CD4-positive, alpha-beta T cell treated with Interleukin-17A for 4 hours (primary cell): Measurements from ENCODE around the gene AP1S3.

Experiments
- DNase-seq: peaks from one replicate; pipeline ENCODE4 v3.0.0-alpha.2; 2020; ENCODE audit warnings: mixed read lengths

AP1S3 gene

DNA sequence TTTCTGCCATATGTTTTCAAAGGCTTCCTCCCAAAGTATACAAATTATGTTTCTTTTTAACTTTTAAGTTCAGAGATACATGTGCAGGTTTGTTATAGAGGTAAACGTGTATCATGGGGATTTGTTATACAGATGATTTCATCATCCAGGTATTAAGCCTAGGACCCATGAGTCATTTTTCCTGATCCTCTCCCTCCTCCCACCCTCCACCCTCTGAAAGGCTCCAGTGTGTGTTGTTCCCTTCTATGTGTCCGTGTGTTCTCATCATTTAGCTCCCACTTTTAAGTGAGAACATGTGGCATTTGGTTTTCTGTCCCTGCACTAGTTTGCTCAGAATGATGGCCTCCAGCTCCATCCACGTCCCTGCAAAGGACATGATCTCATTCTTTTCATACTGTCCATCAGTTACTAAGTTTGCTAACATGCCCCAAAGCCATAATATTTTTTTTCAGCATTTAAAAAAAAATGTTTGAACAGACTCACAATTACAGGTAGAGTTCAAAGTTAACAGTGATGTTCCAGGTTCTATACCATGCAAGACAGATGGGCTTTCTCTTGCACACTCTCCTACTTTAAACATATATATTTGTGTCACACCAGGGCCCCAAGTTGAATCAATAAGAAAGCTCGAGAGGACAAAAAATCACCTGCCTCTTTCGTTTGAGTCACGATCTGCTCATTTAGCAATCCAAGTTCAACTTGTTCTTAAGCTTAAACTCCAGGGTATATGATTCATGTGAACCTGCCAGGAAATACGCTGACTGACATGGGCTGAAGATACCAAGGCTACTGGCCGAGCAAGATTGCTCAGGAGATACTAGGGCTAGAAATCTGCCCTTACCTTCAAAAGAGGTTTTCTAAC, 77.6 kb downstream of the AP1S3 start:
- no peak for DNase-seq

DNA sequence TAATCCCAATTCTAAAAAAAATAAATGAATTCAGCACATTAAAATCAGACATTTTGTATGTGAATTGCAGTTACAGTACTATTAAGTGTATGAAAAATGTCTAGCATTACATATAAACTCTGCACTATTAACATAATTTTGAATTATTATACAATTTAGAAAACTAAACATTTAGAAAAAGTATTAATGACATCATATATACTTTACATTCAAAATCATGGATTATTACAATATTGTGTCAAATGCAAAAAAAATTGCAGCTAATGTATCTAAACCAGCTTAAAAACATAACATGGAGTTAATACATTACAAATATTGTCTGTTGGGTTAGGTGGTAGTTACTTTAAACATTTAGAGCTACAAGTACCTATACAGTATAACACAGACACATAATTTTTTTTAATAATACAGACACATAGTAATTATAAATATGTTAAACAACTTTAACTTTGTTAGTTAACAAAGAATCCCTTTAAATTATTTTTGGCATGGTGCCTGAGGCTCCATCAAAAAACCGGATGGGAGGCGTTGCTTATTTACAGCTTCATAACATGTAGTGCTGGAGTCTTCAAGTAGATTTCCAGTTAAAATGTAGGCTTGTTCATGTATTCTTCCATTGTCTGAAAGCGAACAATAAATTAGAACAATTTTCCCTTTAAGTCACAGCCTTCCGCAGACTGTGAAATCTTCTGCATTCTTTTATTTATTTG, 79.1 kb downstream of the AP1S3 start:
- DNase-seq = no peak

DNA sequence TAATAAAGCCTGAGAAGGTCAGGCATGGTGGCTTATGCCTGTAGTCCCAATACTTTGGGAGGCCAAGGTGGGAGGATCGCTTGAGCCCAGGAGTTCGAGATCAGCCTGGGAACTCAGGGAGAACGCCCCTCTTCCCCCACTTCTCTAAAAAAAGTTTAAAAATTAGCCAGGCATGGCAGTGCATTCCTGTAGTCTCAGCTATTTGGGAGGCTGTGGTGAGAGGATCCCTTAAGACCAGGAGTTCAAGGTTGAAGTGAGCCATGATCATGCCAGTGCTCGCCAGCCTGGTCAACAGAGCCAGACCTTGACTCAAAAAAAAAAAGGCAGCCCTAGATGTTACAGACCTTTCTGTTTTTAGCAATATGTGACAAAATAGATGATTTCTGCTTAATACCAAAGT, 83.4 kb downstream of the AP1S3 start:
- no peak for DNase-seq

- no peak for DNase-seq
These were observed 86.4 kb downstream of the AP1S3 start for GRCh38 chr2:223751012-223751411.

DNA sequence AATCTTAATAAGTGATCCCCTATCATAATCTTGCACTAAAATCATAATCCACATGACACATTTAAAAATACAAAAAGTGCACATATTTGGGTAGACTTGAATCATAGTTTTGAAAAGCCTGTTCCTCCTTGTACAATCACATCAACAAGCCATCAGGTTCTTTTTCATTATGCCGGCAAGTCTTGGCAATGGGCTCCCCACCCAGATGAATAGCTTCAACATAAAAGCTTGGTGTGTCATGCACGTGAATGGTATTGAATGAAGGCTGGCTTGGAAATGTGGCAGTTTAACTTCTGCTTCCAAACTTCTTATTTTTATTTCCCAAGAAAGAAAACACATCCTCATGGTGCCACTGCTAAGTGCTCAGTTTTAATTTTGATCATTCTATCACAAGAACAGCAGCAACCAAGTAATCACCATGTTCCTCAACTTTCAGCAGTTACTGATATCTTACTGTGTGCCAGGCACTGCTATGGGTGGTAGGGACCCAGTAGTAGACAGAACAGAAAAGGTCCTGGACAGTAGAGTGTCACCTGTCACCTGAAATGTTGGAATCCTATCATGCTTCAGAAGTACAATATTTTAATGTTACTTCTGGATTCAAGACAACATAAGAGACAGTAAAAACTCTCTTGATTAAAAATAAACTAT, 89.9 kb downstream of the AP1S3 start:
- no peak for DNase-seq

DNA sequence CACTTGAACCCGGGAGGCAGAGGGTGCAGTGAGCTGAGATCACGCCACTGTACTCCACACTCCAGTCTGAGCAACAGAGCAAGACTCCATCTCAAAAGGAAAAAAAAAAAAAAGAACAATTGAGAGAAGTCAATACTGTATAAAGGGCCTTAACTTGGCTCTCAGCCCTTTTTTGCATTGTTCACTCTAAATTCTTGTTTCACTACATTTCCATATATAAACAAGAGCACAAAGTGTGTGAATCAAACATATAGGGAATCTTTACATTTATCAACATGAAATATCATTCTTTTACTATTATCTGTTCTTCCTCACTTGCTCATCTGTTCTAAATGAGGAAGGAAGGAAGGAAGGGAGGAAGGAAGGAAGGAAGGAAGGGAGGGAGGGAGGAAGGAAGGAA, 90.8 kb downstream of the AP1S3 start:
- DNase-seq = no peak

GRCh38 chr2:223744580-223744979, 92.8 kb downstream of the AP1S3 start:
- DNase-seq = no peak

GRCh38 chr2:223740679-223741078, 96.7 kb downstream of the AP1S3 start:
- DNase-seq = no peak

- no peak for DNase-seq
These were observed 100.2 kb downstream of the AP1S3 start for GRCh38 chr2:223737207-223737606.

DNA sequence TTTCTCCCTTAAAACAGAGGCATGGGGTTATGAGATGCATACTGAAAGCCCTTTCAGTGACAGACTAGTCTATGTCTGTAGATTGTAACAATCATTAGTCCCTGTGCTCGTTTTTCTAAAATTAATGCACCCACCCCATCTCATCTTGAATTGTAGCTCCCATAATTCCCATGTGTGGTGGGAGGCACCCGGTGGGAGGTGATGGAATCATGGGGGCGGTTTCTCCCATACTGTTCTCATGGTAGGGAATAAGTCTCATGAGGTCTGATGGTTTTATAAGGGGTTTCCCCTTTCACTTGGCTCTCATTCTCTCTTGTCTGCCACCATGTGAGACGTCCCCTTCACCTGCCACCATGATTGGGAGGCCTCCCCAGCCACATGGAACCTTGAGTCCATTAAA, 100.9 kb downstream of the AP1S3 start:
- no peak for DNase-seq

DNA sequence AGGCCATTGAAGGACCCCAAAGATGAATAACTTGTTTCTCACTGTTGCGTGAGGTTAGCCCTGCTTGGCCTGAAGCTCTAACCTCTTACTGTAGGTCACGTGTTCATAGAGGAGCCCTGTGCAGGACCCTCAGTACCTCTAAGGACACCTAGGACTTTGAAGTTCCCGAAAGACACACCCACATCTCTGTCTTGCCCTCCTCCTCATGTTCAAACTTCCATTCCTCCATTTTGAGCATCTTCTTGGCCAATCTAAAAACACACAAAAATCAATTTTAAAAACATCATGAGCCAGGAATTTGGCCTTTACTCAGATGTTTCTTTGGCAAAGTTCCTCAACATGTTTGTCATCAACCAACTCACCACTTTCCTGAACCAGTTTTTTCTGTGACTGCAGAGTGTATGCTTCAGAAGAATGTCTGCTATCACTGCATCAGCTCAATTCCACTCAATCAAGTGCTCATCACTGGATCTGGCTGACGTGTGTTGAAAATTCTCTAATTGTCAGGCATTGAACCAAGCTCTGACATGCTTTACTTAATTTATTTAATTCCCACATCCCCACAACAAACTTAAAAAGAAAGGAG, 101.6 kb downstream of the AP1S3 start:
- no peak for DNase-seq

GRCh38 chr2:223735035-223735640, 102.2 kb downstream of the AP1S3 start:
- DNase-seq = no peak

DNA sequence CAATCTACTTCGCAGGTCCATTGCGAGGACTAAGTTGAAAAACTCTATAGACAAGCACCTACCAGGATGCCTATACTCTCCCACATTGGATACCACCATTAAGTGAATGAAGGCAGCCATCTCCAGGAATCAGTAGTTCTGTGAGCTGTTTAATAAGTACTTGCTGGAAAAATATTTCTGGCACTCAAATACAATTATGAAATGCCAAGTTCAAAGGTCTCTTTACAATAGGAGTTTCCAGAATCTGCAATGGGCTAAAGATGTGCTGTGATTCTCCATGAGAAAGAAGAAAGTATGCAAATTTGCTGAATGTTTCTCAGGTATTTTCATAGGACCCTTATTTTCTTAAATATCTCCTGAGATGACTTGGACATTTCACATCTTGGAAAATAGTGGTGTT, 103.0 kb downstream of the AP1S3 start:
- no peak for DNase-seq

GRCh38 chr2:223732346-223732745, 105.0 kb downstream of the AP1S3 start:
- no peak for DNase-seq

DNA sequence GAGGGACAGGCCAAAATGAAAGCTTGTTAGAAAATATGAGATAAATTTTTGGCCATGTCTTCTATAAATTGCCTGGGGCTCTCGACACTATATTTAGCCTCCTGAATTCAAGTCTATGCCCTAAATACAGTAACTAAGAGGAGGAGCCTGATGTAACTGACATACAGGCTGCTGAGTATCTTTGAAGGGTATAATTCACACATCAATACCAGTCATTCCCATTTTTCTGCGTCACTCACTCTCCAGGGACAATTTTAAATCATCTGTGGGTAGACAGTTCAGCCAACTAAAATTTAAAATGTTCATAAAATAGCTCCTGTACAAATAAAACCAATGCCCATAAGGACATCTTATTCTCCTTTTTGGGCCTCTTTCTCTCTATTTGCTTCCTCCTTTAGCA, 105.9 kb downstream of the AP1S3 start:
- no peak for DNase-seq

DNA sequence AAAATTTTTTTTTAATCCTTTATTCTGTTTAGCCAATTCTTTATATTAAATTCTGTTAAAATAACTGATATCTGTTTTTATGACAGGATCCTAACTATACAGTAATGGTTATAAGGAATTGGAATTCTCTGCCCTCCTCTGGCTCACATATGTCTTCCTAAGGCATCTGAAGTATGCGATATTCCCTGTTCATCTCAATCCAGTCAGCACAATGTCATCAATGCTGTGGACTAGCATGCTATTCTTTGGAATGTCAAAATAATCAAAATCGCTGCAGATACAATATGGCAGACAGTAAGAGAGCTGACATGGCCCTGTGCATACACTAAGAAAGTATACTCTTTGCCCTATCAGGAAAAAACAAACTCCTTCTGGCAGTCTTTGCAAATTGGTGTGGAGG, 107.6 kb downstream of the AP1S3 start:
- no peak for DNase-seq

- DNase-seq = peak; percentile 27
These were observed 109.8 kb downstream of the AP1S3 start for GRCh38 chr2:223727562-223727961.

DNA sequence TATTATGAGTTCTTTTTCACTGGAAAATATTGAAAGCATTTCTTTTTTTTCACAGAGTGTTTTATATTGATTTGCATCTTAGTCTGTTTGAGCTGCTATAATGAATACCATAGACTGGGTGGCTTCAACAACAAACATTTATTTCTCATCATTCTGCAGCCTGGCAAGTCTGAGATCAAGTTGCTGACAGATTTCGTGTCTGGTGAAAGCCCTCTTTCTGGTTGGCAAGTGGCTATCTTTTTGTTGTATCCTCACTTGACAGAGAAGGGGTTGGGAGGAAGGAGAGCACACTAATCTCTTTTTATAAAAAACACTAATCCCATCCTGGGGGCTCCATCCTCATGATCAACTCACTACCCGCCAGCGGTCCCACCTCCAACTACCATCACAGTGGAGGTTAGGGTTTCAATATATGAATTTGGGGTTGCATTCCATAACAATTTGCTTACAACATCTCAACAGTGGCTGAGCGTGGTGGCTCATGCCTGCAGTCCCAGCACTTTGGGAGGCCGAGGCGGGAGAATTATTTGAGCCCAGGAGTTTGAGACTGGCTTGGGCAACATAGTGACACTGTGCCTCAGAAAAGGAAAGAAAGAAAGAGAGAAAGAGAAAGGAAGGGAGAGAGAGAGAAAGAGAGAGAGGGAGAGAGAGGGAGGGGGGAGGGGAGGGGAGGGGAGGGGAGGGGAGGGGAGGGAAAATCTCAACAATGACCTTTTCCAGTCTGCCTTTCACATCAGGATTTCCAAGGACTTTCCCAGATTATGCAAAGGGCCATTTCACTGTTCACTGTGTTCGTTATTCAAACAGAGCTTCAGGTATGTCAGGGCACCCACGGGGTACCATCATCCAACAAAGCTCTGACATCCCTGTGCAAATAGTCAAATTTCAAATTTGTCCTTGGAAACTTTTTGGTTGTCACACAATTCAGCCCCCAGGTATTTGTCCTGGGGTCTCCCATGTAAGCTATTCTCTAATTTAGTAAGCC, 111.1 kb downstream of the AP1S3 start:
- DNase-seq = no peak

- DNase-seq = no peak
These were observed 111.9 kb downstream of the AP1S3 start for GRCh38 chr2:223725494-223725893.

- no peak for DNase-seq
These were observed 112.5 kb downstream of the AP1S3 start for GRCh38 chr2:223724861-223725260.

GRCh38 chr2:223723954-223724411, 113.4 kb downstream of the AP1S3 start:
- no peak for DNase-seq

GRCh38 chr2:223722226-223722625, 115.2 kb downstream of the AP1S3 start:
- no peak for DNase-seq
